ENCODE data around the gene GOLGA3.
"Not testable (repeated sequence)": the region's sequence is repeated elsewhere in the genome, so short reads cannot be mapped to it uniquely, and the experiment has no call there.

GOLGA3 gene

DNA sequence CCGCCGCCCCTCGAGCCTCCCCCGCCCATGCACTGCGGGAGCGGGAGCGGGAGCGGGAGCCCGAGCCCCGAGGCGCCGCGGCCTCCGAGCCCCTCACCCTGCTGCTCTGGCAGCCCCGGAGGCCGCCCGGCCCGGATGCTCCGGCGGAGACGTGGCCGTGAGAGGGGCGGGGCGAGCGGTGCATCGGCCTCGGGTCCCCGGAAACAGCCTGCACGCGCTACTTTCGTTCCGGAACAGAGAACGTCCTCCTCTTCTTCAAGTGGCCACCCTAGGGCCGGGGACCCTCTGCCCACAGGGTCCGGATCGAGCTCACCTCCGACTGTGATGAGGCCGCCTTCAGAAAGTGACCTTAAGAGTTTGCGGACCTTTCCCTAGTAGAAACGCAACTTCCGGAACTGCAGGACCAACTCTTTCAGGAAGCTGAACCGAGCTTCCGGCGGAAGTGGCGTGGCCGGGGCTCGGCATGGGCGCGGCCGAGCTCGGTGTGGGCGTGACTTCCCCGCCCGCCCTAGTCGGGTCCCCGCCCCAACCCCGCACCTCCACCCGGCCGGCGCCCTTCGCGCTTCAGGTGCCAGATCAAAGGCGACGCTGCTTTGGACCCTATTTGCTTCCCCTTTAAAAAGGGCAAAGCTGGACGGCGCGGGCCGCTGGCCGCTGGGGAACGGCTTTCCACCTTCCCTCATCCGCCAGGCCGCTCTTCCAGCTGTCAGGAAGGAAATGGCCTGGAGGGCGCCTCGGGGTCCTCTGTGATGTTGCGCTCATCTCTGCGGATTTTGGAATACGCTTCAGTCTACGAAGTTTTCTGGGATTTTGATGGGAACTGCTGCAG, at the start of gene GOLGA3:
TSS of gene GOLGA3 (minus strand) at position 164 of the 829 bp plus-strand sequence. CDS start 6,741 bp downstream, outside the sequence.
- DNase-seq (ENCODE audit: low spot score) = peak; percentile 100
- no peak for TF ChIP-seq CTCF (IDR thresholded peaks at IDR 0.05; ENCODE audit: borderline replicate concordance, control extremely low read depth, extremely low read depth, insufficient read depth, missing control alignments)
- in situ Hi-C loops (cut with MboI; ENCODE audit: low sequenced_read_pairs, unreplicated experiment) = no loop called here

DNA sequence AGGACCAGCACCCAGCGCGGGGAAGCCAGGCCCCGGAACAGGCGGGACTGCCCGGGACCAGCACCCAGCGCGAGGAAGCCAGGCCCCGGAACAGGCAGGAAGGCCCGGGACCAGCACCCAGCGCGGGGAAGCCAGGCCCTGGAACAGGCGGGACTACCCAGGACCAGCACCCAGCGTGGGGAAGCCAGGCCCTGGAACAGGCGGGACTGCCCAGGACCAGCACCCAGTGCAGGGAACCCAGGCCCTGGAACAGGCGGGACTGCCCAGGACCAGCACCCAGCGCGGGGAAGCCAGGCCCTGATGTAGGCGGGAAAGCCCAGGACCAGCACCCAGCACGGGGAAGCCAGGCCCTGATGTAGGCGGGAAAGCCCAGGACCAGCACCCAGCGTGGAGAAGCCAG, 46.0 kb upstream of the GOLGA3 start:
- in situ Hi-C loops (cut with MboI; ENCODE audit: low sequenced_read_pairs, unreplicated experiment); DNase-seq (ENCODE audit: low spot score): not testable (repeated sequence)

DNA sequence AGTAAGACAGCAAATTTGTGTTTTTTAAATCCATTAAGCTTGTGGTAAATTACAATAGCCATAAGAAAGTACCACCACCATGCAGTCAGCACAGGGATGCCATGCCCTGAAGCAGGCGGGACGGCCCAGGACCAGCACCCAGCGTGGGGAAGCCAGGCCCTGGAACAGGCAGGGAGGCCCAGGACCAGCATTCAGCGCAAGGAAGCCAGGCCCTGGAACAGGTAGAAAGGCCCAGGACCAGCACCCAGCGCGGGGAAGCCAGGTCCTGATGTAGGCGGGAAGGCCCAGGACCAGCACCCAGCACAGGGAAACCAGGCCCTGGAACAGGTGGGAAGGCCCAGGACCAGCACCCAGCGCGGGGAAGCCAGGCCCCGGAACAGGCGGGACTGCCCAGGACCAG, 45.5 kb upstream of the GOLGA3 start:
- in situ Hi-C loops (cut with MboI; ENCODE audit: low sequenced_read_pairs, unreplicated experiment) = no loop called here
- TF ChIP-seq CTCF (IDR thresholded peaks at IDR 0.05; ENCODE audit: borderline replicate concordance, control extremely low read depth, extremely low read depth, insufficient read depth, missing control alignments) = no peak
- no peak for DNase-seq (ENCODE audit: low spot score)

DNA sequence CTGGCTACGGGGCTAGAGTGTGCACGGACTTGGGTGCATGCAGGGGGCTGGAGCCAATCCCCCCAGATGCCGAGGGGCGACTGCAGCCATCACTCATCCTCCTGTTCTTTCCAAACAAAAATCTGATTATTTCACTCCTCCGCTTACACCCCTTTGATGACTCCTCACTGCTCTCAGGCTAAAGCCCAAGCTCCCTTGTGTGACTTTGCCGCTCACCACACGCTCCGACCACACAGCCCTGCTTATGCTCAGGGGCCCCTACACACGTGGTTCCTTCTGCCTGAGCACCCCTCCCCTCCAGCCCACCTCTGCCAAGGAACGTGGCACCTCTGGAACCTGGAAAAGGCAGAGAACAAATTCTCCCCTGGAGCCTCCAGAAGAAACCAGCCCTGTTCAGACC, 45.1 kb upstream of the GOLGA3 start:
- in situ Hi-C loops (cut with MboI; ENCODE audit: low sequenced_read_pairs, unreplicated experiment) = no loop called here
- no peak for DNase-seq (ENCODE audit: low spot score)
- TF ChIP-seq CTCF (IDR thresholded peaks at IDR 0.05; ENCODE audit: borderline replicate concordance, control extremely low read depth, extremely low read depth, insufficient read depth, missing control alignments) = no peak

DNA sequence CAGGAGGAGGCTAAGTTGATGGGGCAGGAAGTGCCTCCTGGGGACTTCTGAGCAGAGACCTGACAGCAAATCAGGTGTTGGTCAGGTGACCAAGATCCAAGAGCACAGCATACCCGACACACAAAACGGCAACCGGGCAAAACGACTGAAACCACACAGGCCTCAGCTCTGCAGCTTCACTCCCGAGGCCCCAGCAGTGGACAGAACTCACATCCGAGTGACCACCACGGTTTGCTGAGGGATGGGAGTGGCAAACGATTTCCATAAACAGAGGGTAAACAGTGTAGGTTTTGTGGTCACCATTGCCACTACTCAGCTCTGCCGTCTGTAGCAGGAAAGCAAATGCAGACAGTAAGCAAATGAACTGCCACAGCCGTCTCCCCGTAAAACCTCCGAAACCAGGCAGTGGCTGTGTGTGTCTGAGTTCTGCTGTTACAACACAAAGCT, 44.3 kb upstream of the GOLGA3 start:
- no peak for TF ChIP-seq CTCF (IDR thresholded peaks at IDR 0.05; ENCODE audit: borderline replicate concordance, control extremely low read depth, extremely low read depth, insufficient read depth, missing control alignments)
- DNase-seq (ENCODE audit: low spot score) = no peak
- in situ Hi-C loops (cut with MboI; ENCODE audit: low sequenced_read_pairs, unreplicated experiment) = no loop called here

- no peak for DNase-seq (ENCODE audit: low spot score)
- no peak for TF ChIP-seq CTCF (IDR thresholded peaks at IDR 0.05; ENCODE audit: borderline replicate concordance, control extremely low read depth, extremely low read depth, insufficient read depth, missing control alignments)
- in situ Hi-C loops (cut with MboI; ENCODE audit: low sequenced_read_pairs, unreplicated experiment) = no loop called here
Observed at GRCh38 chr12:132872073-132872855, 43.6 kb upstream of the GOLGA3 start.

- no peak for TF ChIP-seq CTCF (IDR thresholded peaks at IDR 0.05; ENCODE audit: borderline replicate concordance, control extremely low read depth, extremely low read depth, insufficient read depth, missing control alignments)
Observed at GRCh38 chr12:132869551-132869950, 40.9 kb upstream of the GOLGA3 start.

More at GRCh38 chr12:132869551-132869950, 40.9 kb upstream of the GOLGA3 start:
- no peak for DNase-seq (ENCODE audit: low spot score)
- in situ Hi-C loops (cut with MboI; ENCODE audit: low sequenced_read_pairs, unreplicated experiment) = no loop called here

Measured in GM13976 (cell line).